ENCODE results near the gene DTNBP1.
A peak's percentile ranks its signal among the peaks of the same experiment; 100 is the strongest.

The DTNBP1 gene

GRCh38 chr6:15500078-15500740, 162.6 kb downstream of the DTNBP1 start:
- DNase-seq, result no peak

DNA sequence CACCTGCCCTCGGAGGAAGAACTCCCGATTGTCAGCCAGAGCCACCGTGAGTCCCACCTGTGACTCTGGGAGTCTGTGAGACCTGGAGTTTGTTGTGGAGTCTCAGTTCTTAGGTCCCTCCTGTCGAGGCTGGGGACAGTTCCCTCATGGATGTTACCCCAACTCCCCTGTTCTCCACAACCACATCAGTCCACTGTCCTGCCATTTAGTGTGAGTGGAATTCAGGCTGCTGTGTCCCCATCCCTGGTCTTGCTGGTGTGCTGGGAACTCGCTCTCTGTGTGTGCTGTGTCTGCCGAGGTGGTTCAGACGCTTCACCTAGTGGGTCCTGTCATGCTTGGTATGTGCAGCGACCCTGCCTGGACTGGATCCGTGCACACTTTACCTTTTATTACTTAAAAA, 163.2 kb downstream of the DTNBP1 start:
- DNase-seq, result no peak

DNA sequence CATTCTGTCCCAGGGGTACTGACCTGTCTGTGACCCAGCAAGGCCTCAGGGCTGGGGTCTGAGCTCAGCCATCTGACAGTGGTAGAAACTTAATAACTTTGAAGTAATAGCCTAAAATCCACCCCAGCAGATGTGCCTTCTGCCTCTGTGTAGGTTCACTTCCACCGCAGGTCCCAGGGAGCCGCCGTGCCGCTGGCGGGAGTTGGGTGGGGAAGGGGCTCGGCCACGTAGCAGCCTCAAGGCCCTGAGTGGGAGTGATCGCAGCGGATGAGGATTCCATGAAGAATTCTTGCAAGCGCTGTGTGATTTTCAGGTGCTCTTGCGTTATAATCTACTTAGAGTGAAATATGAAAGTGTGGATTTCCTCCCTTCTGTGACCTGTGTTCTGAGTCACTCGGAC, 163.7 kb downstream of the DTNBP1 start:
- no peak for DNase-seq

GRCh38 chr6:15498640-15499039, 164.2 kb downstream of the DTNBP1 start:
- no peak for DNase-seq

DNA sequence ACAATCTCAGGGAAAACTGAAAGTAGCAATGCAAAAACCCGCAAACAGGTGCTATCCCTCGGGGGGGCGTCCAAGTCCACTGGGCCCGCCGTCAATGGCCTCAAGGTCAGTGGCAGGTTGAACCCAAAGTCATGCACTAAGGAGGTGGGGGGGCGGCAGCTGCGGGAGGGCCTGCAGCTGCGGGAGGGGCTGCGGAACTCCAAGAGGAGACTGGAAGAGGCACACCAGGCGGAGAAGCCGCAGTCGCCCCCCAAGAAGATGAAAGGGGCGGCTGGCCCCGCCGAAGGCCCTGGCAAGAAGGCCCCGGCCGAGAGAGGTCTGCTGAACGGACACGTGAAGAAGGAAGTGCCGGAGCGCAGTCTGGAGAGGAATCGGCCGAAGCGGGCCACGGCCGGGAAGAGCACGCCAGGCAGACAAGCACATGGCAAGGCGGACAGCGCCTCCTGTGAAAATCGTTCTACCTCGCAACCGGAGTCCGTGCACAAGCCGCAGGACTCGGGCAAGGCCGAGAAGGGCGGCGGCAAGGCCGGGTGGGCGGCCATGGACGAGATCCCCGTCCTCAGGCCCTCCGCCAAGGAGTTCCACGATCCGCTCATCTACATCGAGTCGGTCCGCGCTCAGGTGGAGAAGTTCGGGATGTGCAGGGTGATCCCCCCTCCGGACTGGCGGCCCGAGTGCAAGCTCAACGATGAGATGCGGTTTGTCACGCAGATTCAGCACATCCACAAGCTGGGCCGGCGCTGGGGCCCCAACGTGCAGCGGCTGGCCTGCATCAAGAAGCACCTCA, 166.3 kb downstream of the DTNBP1 start:
- DNase-seq, result no peak

- no peak for DNase-seq
Observed at GRCh38 chr6:15495375-15495901, 167.4 kb downstream of the DTNBP1 start.

DNA sequence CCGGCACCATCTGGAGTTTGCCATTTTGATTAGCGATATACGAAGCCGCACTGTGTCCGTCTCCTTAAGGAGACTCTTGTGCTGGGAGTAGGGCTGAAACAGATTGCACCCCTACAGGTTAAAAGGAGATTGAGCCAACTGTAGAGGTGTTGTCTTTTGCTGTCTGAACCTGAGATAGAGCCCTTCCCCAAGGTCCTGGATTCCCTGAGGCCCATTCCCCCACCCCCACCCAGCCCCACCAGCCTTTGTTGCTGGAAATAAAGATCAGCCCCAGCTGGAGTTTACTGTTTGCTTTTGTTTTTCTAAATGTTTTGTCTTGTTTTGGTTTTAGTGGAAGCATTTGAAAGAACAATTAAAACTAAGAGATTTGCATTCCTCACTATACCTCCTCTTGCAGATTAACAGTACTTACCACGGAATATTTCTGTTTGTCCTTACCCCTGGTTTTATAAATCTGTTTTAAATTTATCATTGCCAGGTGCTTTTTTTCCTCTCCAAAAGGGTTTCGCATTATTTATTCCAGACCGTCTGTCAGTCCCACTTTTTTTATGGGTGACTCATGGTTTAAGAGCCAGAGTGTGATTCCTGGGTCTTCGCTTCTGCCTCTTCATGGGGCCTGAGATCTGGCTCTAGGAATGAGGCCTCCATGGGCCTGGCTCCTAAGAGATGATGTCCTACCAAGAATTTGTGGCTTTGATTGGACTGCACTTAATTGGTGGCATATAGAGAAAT, 169.2 kb downstream of the DTNBP1 start:
- no peak for DNase-seq

GRCh38 chr6:15491986-15492269, 170.9 kb downstream of the DTNBP1 start:
- no peak for DNase-seq

DNA sequence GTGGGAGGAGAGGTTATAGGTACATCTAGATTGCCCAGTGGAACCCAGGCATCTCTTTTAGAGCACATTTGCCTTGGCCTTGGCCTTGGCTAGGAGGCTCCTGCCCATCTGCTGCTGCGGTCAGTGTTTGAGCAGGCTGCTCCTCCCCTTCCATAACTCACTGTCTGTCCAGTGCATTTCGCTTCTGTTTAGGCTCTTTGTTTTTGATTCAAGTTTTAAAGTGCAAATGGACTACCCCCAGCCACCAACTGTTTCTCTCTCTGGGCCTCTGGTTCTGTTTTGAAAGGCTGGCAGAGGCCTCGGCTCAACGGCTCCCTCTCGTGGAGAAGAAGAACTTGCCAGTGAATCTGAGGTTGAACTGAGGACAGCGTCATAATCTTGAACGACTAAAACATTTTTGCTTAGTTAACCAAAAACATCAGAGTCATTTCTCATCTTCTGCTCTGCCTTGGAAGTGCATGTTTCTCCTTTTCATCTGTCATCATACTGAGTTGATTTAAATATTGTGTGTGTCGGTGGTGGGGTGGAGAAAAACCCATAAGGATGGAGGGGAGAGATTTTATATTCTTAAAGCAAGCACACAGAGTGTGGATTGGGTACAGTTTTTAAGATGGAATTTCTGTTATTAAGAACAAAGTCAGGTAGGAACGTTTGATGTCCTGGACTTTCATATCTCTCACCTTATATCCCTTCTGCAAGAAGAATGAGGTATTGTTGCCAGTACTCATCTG, 171.4 kb downstream of the DTNBP1 start:
- DNase-seq, result peak; percentile 60 to 78

- DNase-seq, result no peak
Observed at GRCh38 chr6:15490242-15491100, 172.4 kb downstream of the DTNBP1 start.

DNA sequence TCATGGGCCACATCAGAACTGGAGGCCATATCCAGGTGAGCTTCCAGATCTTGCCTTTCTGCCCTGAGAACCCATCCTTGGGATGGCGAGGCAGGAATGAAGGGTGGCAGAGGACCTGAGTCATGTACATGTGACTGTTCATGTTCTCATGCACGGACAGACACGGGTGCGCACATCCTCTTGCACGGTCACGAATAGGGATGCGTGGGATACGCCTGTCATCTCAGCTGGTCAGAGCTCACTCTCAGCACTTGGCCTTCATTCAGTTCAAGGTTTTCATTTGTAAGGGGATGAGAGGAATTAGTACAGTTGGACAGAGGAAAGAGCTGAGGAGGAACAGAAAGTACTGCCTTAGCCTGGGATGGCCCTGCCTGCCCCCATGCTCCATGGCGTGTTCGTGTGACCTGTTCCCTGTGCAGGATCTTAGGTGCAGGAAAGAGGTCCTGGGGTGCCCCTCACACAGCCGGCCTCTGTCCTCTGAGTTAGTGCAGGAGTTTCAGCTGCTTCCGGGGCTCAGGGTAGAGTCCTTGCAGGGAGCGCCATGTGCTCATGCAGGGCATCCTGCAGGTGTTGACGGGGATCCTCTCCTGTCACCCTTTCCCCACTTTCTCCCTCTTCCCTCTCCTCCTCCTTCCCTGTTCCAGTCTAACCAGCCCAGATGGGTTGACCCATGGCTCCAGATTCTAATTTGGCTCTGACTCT, 173.4 kb downstream of the DTNBP1 start:
- DNase-seq, result no peak

- DNase-seq, result no peak
Observed at GRCh38 chr6:15487262-15487661, 175.6 kb downstream of the DTNBP1 start.

DNA sequence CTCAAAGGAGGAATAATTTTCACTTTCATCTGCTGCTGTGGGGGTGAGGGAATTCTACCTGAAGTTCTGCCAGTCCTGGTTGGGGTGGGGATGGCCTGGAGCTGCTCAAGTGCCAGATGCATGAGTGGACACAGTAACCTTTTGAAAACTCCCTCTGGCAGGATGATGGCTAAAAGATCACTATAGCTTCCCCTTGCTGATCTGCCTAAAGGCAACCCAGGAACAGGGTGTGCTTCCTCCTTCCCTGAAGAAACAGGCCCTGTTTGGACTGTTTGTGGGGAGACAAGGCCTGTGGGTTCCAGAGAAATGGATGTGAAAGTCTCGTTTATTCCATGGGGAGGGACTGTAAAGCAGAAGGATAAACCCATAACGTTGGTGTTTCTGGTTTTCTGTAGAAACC, 176.9 kb downstream of the DTNBP1 start:
- no peak for DNase-seq

GRCh38 chr6:15484821-15485220, 178.0 kb downstream of the DTNBP1 start:
- no peak for DNase-seq

GRCh38 chr6:15484140-15484539, 178.7 kb downstream of the DTNBP1 start:
- DNase-seq, result no peak

DNA sequence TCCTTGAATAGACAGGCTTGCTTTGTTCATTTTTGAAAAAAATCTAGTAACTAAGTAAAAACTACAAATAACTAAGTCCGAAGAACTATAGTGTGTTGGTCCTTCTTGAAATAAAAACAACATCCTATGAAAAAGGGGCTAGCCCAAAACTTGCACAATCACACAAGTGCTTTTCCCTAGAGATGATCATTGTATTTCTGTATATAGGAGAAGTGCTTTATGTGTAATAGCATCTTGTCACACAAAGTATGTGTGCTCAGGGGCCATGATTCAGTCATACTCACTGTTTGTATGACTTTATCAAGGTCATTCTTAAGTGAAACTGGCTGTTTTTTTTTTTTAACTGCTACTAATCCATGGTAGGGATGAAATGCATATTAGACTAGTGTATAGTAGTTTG, 179.8 kb downstream of the DTNBP1 start:
- no peak for DNase-seq

DNA sequence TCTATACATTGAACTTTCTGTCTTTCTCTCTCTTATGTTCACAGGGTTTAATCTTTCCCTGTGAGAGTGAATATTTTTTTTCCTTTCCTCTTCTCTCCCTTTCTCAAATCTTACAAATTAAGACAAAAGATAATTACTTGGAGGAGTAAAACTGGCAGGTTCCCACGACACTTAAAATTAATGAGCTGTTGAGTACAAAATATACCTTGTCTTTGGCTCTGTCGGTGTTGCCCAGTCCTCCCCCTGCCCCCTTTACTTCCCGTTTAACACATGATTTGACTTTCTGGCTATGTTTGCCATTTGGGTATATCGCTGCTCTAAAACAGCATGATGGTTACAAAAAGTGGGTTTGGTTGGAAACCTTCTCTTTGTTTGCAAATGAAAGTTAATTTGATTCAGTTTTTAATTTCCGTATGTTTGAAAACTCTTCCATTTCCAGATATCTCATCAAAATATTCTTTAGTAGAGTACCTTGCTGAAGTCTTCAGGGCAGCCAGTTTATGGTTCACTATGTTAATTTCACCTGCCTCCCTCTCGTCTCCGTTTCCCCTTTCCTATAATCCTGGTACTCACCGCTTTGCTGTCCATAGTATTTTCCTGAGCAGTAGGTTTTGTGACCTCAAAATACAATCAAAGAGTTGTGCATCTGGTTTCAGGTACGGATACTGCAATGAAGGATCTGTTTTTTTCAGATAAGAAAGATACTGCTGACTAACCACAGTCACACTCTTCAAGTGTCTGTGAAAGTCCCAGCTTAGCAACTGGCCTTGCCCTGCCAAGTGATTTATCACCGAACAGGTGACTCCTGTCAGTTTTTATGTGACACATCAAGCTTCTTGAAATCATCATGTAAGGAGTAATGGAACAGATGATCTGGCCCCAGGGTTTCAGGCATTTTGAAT, 181.2 kb downstream of the DTNBP1 start:
- DNase-seq, result peak; percentile 26 to 33

- DNase-seq, result no peak
Observed at GRCh38 chr6:15480525-15480924, 182.3 kb downstream of the DTNBP1 start.

- DNase-seq, result no peak
Observed at GRCh38 chr6:15479761-15480160, 183.1 kb downstream of the DTNBP1 start.

GRCh38 chr6:15477746-15478145, 185.1 kb downstream of the DTNBP1 start:
- no peak for DNase-seq
